ENCODE results near the gene BRD7. TPM values are rescaled to one million over a fixed set of nuclear protein-coding genes. Genes with fewer than 3 reads are reported as not detected.

The BRD7 gene
- total and polyA plus RNA-seq, 2 donors (not counting 1 experiment from before 2014, with no cell fraction given) = 29.8 to 64.5 TPM

GRCh38 chr16:50371036-50371716, 2.4 kb upstream of the BRD7 start:
- Mint-ChIP-seq H3K27ac (no peak overlapping the region), H3K4me1 (peaks cover 24% of the 10 kb centered on the region), H3K4me3 (no peak overlapping the region), H3K27me3 (peaks cover 16% of the 10 kb centered on the region), H3K9me3 (ENCODE audit: insufficient read depth) (no peaks in the 10 kb centered on the region)
- no peaks in the 10 kb centered on the region for H3K9me3 ChIP-seq (ENCODE audit: control extremely low read depth in 1 of 3, control insufficient read depth in 2 of 3, insufficient read depth in 1 of 3, low read length in 2 of 3)
- H3K4me1 ChIP-seq (ENCODE audit: control insufficient read depth in 2 of 2, insufficient read depth in 2 of 2, low read length in 2 of 2) = peaks cover 18 to 23% of the 10 kb centered on the region in 2 donors
- peaks cover 33% of the 10 kb centered on the region for H3K79me2 ChIP-seq (ENCODE audit: control insufficient read depth, insufficient read depth, low read length)
- 95% methylated on average over 3 of the region's 4 CpGs for WGBS (ENCODE audit: insufficient coverage)
- no peak overlapping the region for H3K9ac ChIP-seq (ENCODE audit: low read length)
- H4K20me1 ChIP-seq (ENCODE audit: control insufficient read depth, insufficient read depth, low read length, poor library complexity, severe bottlenecking) = peaks cover 10% of the 10 kb centered on the region
- ChIA-PET CTCF (interaction anchor here (0.8 to 5.0 kb wide), 4 partner anchors 16 to 295 kb away, joined by 3 to 26 read pairs (median 10); no protein-coding TSS in a partner anchor), POLR2A (no interaction called here)
- H3K27me3 ChIP-seq (replicated peaks in 1 of 4; ENCODE audit: control extremely low read depth in 1 of 4, control insufficient read depth in 3 of 4, insufficient read depth in 4 of 4, low read length in 3 of 4) = peaks cover 0 to 3% (median 0%) of the 10 kb centered on the region in 4 experiments
- DNase-seq (no peak), ATAC-seq (ENCODE audit: low read depth) (no peak)
- H2AFZ ChIP-seq (ENCODE audit: insufficient read depth, low read depth, low read length, poor library complexity, severe bottlenecking) = no peak overlapping the region
- TF ChIP-seq, protein P1, sequence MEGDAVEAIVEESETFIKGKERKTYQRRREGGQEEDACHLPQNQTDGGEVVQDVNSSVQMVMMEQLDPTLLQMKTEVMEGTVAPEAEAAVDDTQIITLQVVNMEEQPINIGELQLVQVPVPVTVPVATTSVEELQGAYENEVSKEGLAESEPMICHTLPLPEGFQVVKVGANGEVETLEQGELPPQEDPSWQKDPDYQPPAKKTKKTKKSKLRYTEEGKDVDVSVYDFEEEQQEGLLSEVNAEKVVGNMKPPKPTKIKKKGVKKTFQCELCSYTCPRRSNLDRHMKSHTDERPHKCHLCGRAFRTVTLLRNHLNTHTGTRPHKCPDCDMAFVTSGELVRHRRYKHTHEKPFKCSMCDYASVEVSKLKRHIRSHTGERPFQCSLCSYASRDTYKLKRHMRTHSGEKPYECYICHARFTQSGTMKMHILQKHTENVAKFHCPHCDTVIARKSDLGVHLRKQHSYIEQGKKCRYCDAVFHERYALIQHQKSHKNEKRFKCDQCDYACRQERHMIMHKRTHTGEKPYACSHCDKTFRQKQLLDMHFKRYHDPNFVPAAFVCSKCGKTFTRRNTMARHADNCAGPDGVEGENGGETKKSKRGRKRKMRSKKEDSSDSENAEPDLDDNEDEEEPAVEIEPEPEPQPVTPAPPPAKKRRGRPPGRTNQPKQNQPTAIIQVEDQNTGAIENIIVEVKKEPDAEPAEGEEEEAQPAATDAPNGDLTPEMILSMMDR (IDR thresholded peaks at IDR 0.05) = no peak
- TF ChIP-seq EZH2 (IDR thresholded peaks at IDR 0.05; ENCODE audit: borderline replicate concordance, insufficient read depth, low read depth, low read length, poor library complexity, severe bottlenecking) = no peak
- H3K36me3 ChIP-seq (replicated peaks in 1 of 2; ENCODE audit: control extremely low read depth in 1 of 2, control insufficient read depth in 1 of 2, extremely low read depth in 1 of 2, insufficient read depth in 2 of 2, low read length in 1 of 2) = no peaks in the 10 kb centered on the region
- H3K4me2 ChIP-seq (replicated peaks; ENCODE audit: low read depth, low read length, poor library complexity, severe bottlenecking) = no peak overlapping the region
- intact Hi-C loops (cut with micrococcal nuclease) = no loop called here
- no peak overlapping the region for H3K27ac ChIP-seq (ENCODE audit: low read length in 2 of 2)
- no peak overlapping the region for H3K4me3 ChIP-seq (ENCODE audit: control extremely low read depth in 1 of 5, extremely low read depth in 1 of 5, insufficient read depth in 1 of 5, low read depth in 2 of 5, low read length in 4 of 5)
